GM12878 (cell line): ENCODE results near the gene GTPBP1. TPM values are rescaled to one million over a fixed set of nuclear protein-coding genes. Genes with fewer than 3 reads are reported as not detected.
A peak's percentile ranks its signal among the peaks of the same experiment; 100 is the strongest.

Experiments used
- ATAC-seq: fragments of 200-7000 bp; cut with Tn5 transposase; 3 replicates; pipeline ENCODE4 v1.9.1; 2020; ENCODE audit warnings: mild to moderate bottlenecking, moderate library complexity
- BruUV-seq: library from RNA; stranded (reverse); fragments of 400-500 nt; replicated peaks from 2 replicates; lab custom pipeline; 2021; lab: Mats Ljungman, UMichigan
- CTCF ChIA-PET: fragments of 300-600 bp; sonication (Branson Sonifier 250); formaldehyde crosslinking; extraction: SDS; loops from one replicate; lab custom pipeline; 2021; ENCODE audit warnings: inconsistent platforms; lab: Yijun Ruan, JAX
- POLR2A ChIA-PET: fragments of 350-600 bp; formaldehyde crosslinking; extraction: SDS; loops from one replicate; lab custom pipeline; 2021; ENCODE audit warnings: inconsistent platforms; lab: Charles Lee
- RAD21 ChIA-PET: fragments of 300-600 bp; sonication (Branson Sonifier 250); formaldehyde crosslinking; loops from one replicate; lab custom pipeline; 2023; ENCODE audit warnings: antibody characterized with exemption; ENCODE audit not compliant: unreplicated experiment; lab: Charles Lee
- SMC1A ChIA-PET: fragments of 300-600 bp; sonication (Branson Sonifier 250); formaldehyde crosslinking; loops from one replicate; lab custom pipeline; 2023; ENCODE audit not compliant: unreplicated experiment, uncharacterized antibody; lab: Charles Lee
- DNase-seq: peaks from one replicate; pipeline ENCODE4 v3.0.0-alpha.2; 2011; ENCODE audit warnings: low read depth, low spot score
- FAIRE-seq: peaks from 3 replicates; lab custom pipeline; 2011; peaks lifted over from hg19 to GRCh38; lab: Jason Lieb, UNC
- H2AFZ ChIP-seq: 2 replicates; pipeline ENCODE4 v1.6.0; 2011; ENCODE audit warnings: low read depth, low read length, control low read depth; ENCODE audit not compliant: control insufficient read depth
- H3K27ac ChIP-seq: 2 replicates; pipeline ENCODE4 v1.5.1; 2011; ENCODE audit warnings: control low read depth; ENCODE audit not compliant: control insufficient read depth, insufficient read depth
- H3K27me3 ChIP-seq, 2 experiments: replicated peaks in 1 of 2; 2 replicates each; pipeline versions ENCODE4 v1.6.0 to v1.6.1; 2011; ENCODE audit warnings: low read length in 1 of 2; ENCODE audit not compliant: control insufficient read depth in 2 of 2, insufficient read depth in 2 of 2
- H3K36me3 ChIP-seq, 2 experiments: 2 replicates each; pipeline ENCODE4 v1.5.1; 2011; ENCODE audit warnings: low read length in 1 of 2; ENCODE audit not compliant: control insufficient read depth in 2 of 2, insufficient read depth in 2 of 2
- H3K4me1 ChIP-seq: 2 replicates; pipeline ENCODE4 v1.6.1; 2011; ENCODE audit warnings: mild to moderate bottlenecking, low read length, moderate library complexity, mixed read lengths; ENCODE audit not compliant: control insufficient read depth, insufficient read depth
- H3K4me2 ChIP-seq: 2 replicates; pipeline ENCODE4 v1.6.0; 2011; ENCODE audit warnings: control low read depth; ENCODE audit not compliant: control insufficient read depth, insufficient read depth
- H3K4me3 ChIP-seq: fragments of 200-600 bp; sonication (generic); 2 replicates; pipeline ENCODE4 v1.5.1; 2016
- H3K79me2 ChIP-seq: 2 replicates; pipeline ENCODE4 v1.6.0; 2011; ENCODE audit warnings: low read length; ENCODE audit not compliant: control insufficient read depth, insufficient read depth
- H3K9ac ChIP-seq: 2 replicates; pipeline ENCODE4 v1.8.0; 2011; ENCODE audit warnings: low read length, control low read depth, mixed read lengths; ENCODE audit not compliant: control insufficient read depth, insufficient read depth
- H3K9me3 ChIP-seq: replicated peaks from 3 replicates; pipeline ENCODE4 v1.5.1; 2011; ENCODE audit warnings: mild to moderate bottlenecking, low read length; ENCODE audit not compliant: control insufficient read depth, insufficient read depth
- H4K20me1 ChIP-seq: 2 replicates; pipeline ENCODE4 v1.6.0; 2011; ENCODE audit not compliant: control insufficient read depth, insufficient read depth
- CHD1 ChIP-seq: IDR thresholded peaks from 2 replicates; pipeline ENCODE4 v1.6.1; 2012; ENCODE audit warnings: low read depth, low read length, improper control_type of control experiment
- EZH2 ChIP-seq: IDR thresholded peaks from 2 replicates; pipeline ENCODE4 v1.6.1; 2012; ENCODE audit warnings: low read depth, mild to moderate bottlenecking, control low read depth, inconsistent platforms, low read length, borderline replicate concordance; ENCODE audit not compliant: control insufficient read depth
- FOXK2 ChIP-seq: fragments of 450-650 bp; IDR thresholded peaks from 2 replicates; pipeline ENCODE4 v1.6.1; 2017; ENCODE audit warnings: mild to moderate bottlenecking, moderate library complexity
- KDM1A ChIP-seq: fragments of 200-600 bp; sonication (generic); IDR thresholded peaks from 2 replicates; pipeline ENCODE4 v1.6.1; 2016; ENCODE audit warnings: borderline replicate concordance
- LARP7 ChIP-seq: fragments of 450-650 bp; IDR thresholded peaks from 2 replicates; pipeline ENCODE4 v1.6.1; 2017; ENCODE audit warnings: mild to moderate bottlenecking
- MYC ChIP-seq: IDR thresholded peaks from 2 replicates; pipeline ENCODE4 v1.6.1; 2011; ENCODE audit warnings: mild to moderate bottlenecking, low read length, moderate library complexity, inconsistent platforms; ENCODE audit not compliant: insufficient read depth, insufficient replicate concordance, insufficient read length, severe bottlenecking
- RB1 ChIP-seq: fragments of 450-650 bp; formaldehyde crosslinking; IDR thresholded peaks from 2 replicates; pipeline ENCODE4 v1.6.1; 2017; ENCODE audit warnings: mild to moderate bottlenecking, borderline replicate concordance
- STAT1 ChIP-seq: fragments of 450-650 bp; conservative IDR thresholded peaks from 2 replicates; pipeline ENCODE4 v1.6.1; 2014; ENCODE audit warnings: antibody characterized with exemption, mild to moderate bottlenecking
- STAT3 ChIP-seq: IDR thresholded peaks from 2 replicates; pipeline ENCODE4 v1.6.1; 2011; ENCODE audit warnings: low read depth, low read length, improper control_type of control experiment
- WGBS: methylation state at CpG from one replicate; pipeline ENCODE4 v1.1.6; 2016; ENCODE audit warnings: low lambda C conversion rate; ENCODE audit not compliant: insufficient replicate concordance, insufficient coverage; ENCODE audit errors: missing lambda C conversion rate; 5-methylcytosine and 5-hydroxymethylcytosine counted together
- in situ Hi-C: fragments of 300-500 bp; cut with MboI; formaldehyde crosslinking; loops from 9 replicates; pipeline ENCODE4 v1.14.3; 2018; ENCODE audit warnings: mixed read lengths
- intact Hi-C: fragments of 100-400 bp; cut with micrococcal nuclease; formaldehyde crosslinking; loops from one replicate; pipeline ENCODE4 v1.14.2; 2022; ENCODE audit not compliant: unreplicated experiment
- polyA plus RNA-seq, 11 experiments: library from polyadenylated mRNA; depleted of rRNA in 4 of 11; unstranded in 6 of 11; stranded (reverse) in 5 of 11; fragments of >200 nt; fragmentation: Nextera tagmentation in 4 of 11; fragmentation: Illumina TruSeq in 1 of 11; extraction: Ambion mirVana in 4 of 11; extraction: Trizol in 1 of 11; gene quantifications; 1 replicate in 1 of 11; 2 replicates in 10 of 11; pipeline versions ENCODE4 v1.2.1 to v1.2.3, GENCODE V29; 2011 to 2016; ENCODE audit warnings: inconsistent platforms in 2 of 11, missing spikeins in 2 of 11, low read depth in 1 of 11
- total RNA-seq, 4 experiments: library from RNA; depleted of rRNA in 3 of 4; stranded (reverse); fragments of >200 nt in 3 of 4; fragmentation: Illumina TruSeq in 1 of 4; extraction: Trizol in 1 of 4; gene quantifications; 2 replicates each; pipeline versions ENCODE4 v1.2.1 to v1.2.3, GENCODE V29; 2013 to 2021
- TF ChIP-seq, protein P1 (sequence below): fragments of 450-650 bp; IDR thresholded peaks from 2 replicates; pipeline ENCODE4 v1.6.1; 2018; ENCODE audit warnings: mild to moderate bottlenecking, low read depth, moderate library complexity; ENCODE audit not compliant: partially characterized antibody
- TF ChIP-seq, protein P2 (sequence below): IDR thresholded peaks from 2 replicates; pipeline ENCODE4 v1.6.1; 2011; ENCODE audit warnings: low read depth, mild to moderate bottlenecking, low read length, moderate library complexity, borderline replicate concordance; ENCODE audit errors: extremely low read depth
- TF ChIP-seq, protein P3 (sequence below): fragments of 450-650 bp; conservative IDR thresholded peaks from 2 replicates; pipeline ENCODE4 v1.6.1; 2017; ENCODE audit warnings: mild to moderate bottlenecking, moderate library complexity

Gene GTPBP1
- total and polyA plus RNA-seq, 10 of the 15 experiments (the other 5 are each of a cell fraction or from before 2014, with no cell fraction given), result 0.89 to 63.1 (median 34.2) TPM

DNA sequence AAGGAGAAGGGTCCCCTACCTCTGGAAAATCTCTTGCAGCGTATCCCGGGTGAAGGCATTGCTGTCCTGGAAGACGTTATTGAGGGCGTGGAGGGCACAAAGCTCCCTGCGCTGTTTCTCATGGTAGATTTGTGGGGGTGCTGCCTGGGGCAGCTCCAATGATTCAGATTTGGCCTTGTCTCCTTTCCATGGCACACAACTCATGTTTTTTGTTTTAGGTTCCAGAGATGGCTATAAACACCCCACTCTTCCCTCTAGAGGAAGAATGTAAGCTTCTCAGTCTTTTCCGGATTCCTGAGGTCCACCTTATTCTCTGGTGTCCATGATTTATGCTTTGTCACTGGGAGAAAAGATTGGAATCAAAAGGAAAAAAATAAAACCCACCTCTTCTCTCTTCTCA is 6.0 kb upstream of the GTPBP1 start (continued):
- TF ChIP-seq, protein P1, sequence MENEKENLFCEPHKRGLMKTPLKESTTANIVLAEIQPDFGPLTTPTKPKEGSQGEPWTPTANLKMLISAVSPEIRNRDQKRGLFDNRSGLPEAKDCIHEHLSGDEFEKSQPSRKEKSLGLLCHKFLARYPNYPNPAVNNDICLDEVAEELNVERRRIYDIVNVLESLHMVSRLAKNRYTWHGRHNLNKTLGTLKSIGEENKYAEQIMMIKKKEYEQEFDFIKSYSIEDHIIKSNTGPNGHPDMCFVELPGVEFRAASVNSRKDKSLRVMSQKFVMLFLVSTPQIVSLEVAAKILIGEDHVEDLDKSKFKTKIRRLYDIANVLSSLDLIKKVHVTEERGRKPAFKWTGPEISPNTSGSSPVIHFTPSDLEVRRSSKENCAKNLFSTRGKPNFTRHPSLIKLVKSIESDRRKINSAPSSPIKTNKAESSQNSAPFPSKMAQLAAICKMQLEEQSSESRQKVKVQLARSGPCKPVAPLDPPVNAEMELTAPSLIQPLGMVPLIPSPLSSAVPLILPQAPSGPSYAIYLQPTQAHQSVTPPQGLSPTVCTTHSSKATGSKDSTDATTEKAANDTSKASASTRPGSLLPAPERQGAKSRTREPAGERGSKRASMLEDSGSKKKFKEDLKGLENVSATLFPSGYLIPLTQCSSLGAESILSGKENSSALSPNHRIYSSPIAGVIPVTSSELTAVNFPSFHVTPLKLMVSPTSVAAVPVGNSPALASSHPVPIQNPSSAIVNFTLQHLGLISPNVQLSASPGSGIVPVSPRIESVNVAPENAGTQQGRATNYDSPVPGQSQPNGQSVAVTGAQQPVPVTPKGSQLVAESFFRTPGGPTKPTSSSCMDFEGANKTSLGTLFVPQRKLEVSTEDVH, result no peak
- TF ChIP-seq KDM1A, result no peak
- TF ChIP-seq, protein P2, sequence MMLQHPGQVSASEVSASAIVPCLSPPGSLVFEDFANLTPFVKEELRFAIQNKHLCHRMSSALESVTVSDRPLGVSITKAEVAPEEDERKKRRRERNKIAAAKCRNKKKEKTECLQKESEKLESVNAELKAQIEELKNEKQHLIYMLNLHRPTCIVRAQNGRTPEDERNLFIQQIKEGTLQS, result no peak

DNA sequence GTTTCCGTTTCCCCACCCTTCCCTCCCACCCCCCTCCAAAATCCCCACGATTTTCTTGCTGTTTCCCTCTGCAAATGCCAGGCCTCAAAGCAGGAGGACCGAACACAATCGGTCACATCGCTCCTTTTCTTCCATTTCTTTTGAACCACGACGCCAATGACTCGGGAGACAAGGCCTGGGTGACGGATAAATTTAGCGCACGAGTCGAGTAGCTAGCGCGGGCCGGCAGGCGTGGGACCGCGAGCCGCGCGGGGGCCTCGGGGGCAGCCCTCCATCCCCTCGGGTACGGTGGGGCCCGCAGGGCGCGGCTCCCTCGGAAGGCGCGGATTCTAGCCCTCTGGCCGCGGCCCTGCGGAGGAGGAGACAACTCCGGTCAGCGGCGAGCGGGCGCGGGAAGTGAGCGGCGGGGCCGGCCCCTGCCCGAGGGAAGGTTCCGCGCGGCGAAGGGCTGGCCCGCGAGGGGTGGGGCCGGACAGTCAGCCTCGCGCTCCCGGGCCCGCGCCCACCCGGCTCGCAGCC is 5.4 kb upstream of the GTPBP1 start:
- peak overlapping the region; percentile 86 for H3K4me3 ChIP-seq
- H2AFZ ChIP-seq, result peak overlapping the region; percentile 79
- POLR2A ChIA-PET, result interaction anchor here (1.0 to 5.9 kb wide), 3 partner anchors 7 to 17 kb away, joined by 4 to 43 read pairs (median 39); partner anchors contain the start of gene TOMM22
- H3K36me3 ChIP-seq, result 0 out of 4 replicates have a peak, but pooled peaks cover 0 to 7% of the 10 kb centered on the region in 2 experiments
- H3K4me2 ChIP-seq, result peak overlapping the region; percentile 83
- no peak for DNase-seq
- H3K27me3 ChIP-seq, result no peaks in the 10 kb centered on the region
- no TSS peak for BruUV-seq
- H3K4me1 ChIP-seq, result peaks cover 12% of the 10 kb centered on the region
- H3K9me3 ChIP-seq, result no peaks in the 10 kb centered on the region
- RAD21 ChIA-PET, result interaction anchor here (1.4 to 1.8 kb wide), 2 partner anchors 14 to 19 kb away, joined by 3 to 12 read pairs; partner anchors contain the start of gene TOMM22
- no peak for FAIRE-seq
- peak overlapping the region; percentile 90 for H3K9ac ChIP-seq
- peak overlapping the region; percentile 89 for H3K27ac ChIP-seq
- ATAC-seq, result peak; percentile 32
- WGBS, result under 1% methylated on average over 34 of the region's 57 CpGs
- in situ Hi-C loops (no loop called here), intact Hi-C loops (loop anchor here (10.0 kb wide), 1 partner anchor 196 kb away; the partner anchor contains the start of gene DDX17)
- SMC1A ChIA-PET, result interaction anchor here (1.3 to 7.6 kb wide), 5 partner anchors 8 to 52 kb away, joined by 5 to 54 read pairs (median 11); partner anchors contain the start of genes CBY1, FAM227A, GTPBP1 and TOMM22
- peaks cover 50% of the 10 kb centered on the region for H3K79me2 ChIP-seq
- CTCF ChIA-PET, result interaction anchor here (4.4 kb wide), 1 partner anchor 17 kb away, joined by 45 read pairs; the partner anchor contains the start of gene TOMM22
- H4K20me1 ChIP-seq, result no peaks in the 10 kb centered on the region
- TF ChIP-seq RB1 (peak; percentile 85; the same call in 1 of the 2 replicates), EZH2 (no peak), MYC (peak; percentile 15), FOXK2 (no peak), STAT1 (no peak), CHD1 (peak; percentile 58; the same call in 1 of the 2 replicates), LARP7 (no peak), STAT3 (no peak)
- TF ChIP-seq, protein P2, result no peak
- TF ChIP-seq, protein P3, sequence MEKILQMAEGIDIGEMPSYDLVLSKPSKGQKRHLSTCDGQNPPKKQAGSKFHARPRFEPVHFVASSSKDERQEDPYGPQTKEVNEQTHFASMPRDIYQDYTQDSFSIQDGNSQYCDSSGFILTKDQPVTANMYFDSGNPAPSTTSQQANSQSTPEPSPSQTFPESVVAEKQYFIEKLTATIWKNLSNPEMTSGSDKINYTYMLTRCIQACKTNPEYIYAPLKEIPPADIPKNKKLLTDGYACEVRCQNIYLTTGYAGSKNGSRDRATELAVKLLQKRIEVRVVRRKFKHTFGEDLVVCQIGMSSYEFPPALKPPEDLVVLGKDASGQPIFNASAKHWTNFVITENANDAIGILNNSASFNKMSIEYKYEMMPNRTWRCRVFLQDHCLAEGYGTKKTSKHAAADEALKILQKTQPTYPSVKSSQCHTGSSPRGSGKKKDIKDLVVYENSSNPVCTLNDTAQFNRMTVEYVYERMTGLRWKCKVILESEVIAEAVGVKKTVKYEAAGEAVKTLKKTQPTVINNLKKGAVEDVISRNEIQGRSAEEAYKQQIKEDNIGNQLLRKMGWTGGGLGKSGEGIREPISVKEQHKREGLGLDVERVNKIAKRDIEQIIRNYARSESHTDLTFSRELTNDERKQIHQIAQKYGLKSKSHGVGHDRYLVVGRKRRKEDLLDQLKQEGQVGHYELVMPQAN, result peak; percentile 60
